OCI-LY3 (cell line): ENCODE data around the gene CTU2.

Source experiments
- CTCF ChIP-seq: fragments of 200-600, 300-600 bp; sonication (generic); IDR thresholded peaks from 2 replicates; pipeline ENCODE4 v1.5.1; 2014; ENCODE audit warnings: antibody characterized with exemption, low read length, low read depth
- EZH2phosphoT487 ChIP-seq: fragments of 200-600 bp; shearing (Covaris generic); IDR thresholded peaks from 2 replicates; pipeline ENCODE4 v1.6.1; 2018; ENCODE audit warnings: antibody characterized with exemption, mixed run types, low read depth

GRCh38 chr16:88760424-88761142 is 54.3 kb downstream of the CTU2 start:
- TF ChIP-seq EZH2phosphoT487 (no peak), CTCF (no peak)
